GM12874 (cell line): Measurements from ENCODE around the gene TMEM30A.

Experiments
- CTCF ChIP-seq: IDR thresholded peaks from 2 replicates; pipeline ENCODE4 v1.5.1; 2011; ENCODE audit warnings: low read depth, mild to moderate bottlenecking, control low read depth, low read length, moderate library complexity; ENCODE audit not compliant: insufficient read depth

Gene TMEM30A

DNA sequence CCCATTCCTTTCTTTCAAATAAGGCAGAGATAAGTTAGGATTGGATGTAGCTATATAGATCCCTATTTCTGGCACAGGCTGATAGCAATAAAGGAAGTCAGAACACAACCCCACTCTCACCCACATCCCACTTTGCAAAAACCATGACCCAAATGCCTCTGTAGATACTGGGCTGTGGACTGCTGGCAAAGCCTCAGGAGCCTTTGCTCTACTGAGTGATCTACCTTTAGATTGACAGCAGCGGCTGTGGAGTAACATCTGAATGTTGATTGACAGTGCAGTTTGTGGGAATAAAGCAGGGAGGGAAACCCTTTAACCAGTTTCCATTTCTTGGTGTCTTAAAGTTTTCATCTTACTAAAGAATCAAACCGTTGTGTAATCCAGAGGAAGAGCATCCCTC, 6.7 kb upstream of the TMEM30A start:
- no peak for TF ChIP-seq CTCF

- TF ChIP-seq CTCF, result no peak
Measured at GRCh38 chr6:75290136-75290945, 5.7 kb upstream of the TMEM30A start.

DNA sequence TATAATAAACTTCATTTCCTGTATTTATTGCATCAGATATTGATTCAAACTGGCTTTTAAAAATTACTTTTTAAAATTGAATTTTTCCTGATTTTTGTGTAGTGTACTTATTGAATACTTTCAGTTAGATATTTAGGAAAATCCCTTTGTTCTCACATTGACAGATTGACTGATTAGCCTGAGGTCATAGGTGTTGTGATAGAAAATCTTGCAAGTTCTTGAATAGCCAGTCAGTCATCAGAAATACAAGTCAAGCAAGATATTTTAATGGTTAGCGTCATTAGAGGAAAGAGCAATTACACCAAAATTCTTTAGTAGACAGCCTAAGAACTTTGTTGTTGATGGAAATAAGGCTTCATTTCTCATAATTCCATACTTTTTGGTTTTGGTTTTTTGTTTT, 3.4 kb upstream of the TMEM30A start:
- no peak for TF ChIP-seq CTCF

DNA sequence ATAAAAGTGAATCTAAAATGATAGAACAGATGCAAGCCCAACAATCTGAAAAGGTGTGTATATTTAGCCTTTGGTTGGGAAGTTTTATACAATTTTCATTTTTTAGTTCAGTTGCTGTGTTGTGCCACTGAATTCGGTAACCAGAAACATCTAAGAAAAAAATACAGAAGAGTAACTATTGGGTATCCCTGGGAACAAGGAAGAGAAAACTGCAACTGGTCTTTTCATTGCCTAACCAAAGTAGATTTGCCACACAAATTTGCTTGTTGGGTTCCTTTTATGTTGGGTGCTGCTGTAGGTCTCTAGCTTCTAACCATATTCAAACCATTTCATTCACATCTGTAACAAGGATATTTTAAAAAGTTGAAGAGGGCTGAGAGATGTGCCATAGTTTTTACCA, 2.8 kb upstream of the TMEM30A start:
- no peak for TF ChIP-seq CTCF

DNA sequence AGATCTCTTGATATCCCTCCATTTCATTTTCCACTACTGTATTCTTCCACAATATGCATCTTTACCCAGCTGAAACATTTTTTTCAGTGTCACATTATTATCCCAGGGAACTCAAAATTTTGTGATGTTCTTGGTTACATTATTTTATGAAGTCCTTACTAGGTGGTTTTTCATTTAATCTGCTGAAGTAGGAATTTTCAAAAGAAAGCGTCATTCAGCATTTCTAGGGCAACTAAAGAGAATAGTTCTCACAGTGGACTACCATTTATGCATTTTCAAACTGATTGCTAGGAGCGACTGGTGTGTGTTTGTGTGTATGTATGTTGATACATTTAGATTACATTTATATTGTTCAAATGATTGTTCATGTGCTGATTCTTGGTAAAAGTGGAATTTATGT, 2.4 kb upstream of the TMEM30A start:
- TF ChIP-seq CTCF, result no peak

DNA sequence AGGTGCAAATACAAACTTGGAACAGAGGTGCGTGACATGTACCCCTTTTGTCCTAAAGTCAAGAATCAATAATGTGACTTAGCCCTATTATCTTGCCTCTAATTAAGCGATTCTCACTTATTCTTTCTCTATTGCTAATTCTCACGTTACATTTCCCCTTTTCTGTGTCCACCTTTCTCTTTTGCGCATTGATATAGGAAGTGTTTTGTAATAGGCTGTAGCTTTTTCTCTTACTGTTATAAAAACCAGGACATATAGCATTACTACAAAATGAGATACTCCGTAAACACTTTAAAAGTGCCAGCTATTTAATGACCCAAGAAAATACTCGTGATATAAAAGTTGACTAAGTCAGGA, 669 bp upstream of the TMEM30A start:
- no peak for TF ChIP-seq CTCF

- no peak for TF ChIP-seq CTCF
Measured at GRCh38 chr6:75283907-75284631, 523 bp downstream of the TMEM30A start.
